ENCODE measurements around the gene CDK18.

The CDK18 gene

DNA sequence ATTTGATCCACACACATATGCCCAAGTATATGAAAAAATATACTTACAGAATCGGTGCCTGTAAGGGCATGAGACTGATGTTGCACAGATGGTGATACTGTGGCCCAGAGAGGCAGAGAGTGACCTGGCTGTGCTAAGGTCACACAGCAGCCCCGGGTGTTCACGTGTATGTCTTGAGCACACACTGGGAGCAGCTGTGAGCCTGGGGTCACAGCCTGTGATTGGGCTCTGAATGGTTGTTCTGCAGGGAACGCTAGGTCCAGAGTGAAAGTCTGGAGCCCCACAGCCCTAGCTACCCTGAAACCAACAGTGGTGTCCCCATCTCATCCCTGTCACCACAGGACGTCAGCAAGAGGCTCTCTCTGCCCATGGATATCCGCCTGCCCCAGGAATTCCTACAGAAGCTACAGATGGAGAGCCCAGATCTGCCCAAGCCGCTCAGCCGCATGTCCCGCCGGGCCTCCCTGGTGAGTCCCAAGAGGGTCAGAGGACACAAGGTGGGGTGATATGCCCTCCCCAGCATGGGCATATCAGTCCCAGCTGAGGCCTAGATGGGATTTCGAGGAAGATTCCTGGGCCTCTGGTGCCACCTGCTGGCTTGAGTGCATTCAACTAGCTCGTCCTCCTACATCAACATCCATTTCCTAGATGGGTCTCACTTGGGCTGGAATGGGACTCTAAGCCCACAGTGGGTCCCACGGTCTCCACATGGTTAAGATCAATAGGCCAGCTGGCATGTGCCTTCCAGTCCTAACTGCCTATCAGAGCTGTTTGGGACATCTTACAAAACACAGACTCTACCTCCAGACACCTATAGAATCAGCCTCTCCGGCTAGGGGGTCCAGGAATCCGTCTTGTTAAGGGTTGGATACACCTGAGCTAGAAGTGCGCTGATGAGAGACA lies 19.7 kb downstream of the CDK18 start:
- DNase-seq (ENCODE audit: low read depth): peak; percentile 52

DNA sequence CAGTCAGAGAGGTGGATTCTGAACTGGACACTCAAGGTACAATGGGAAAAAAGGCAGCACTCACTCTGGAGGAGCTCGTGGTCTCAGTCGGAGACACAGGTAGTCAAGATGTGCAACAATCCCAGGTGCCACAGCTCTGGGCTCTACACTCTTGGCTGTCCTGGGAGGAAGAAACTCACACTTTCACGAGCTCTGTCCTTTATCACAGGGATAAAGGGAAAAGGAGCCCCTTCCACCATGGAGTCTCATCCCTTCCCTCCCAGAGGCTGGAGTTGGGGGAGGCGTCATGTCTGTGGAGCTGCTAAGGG lies 20.3 kb downstream of the CDK18 start:
- DNase-seq (ENCODE audit: low read depth): no peak

DNA sequence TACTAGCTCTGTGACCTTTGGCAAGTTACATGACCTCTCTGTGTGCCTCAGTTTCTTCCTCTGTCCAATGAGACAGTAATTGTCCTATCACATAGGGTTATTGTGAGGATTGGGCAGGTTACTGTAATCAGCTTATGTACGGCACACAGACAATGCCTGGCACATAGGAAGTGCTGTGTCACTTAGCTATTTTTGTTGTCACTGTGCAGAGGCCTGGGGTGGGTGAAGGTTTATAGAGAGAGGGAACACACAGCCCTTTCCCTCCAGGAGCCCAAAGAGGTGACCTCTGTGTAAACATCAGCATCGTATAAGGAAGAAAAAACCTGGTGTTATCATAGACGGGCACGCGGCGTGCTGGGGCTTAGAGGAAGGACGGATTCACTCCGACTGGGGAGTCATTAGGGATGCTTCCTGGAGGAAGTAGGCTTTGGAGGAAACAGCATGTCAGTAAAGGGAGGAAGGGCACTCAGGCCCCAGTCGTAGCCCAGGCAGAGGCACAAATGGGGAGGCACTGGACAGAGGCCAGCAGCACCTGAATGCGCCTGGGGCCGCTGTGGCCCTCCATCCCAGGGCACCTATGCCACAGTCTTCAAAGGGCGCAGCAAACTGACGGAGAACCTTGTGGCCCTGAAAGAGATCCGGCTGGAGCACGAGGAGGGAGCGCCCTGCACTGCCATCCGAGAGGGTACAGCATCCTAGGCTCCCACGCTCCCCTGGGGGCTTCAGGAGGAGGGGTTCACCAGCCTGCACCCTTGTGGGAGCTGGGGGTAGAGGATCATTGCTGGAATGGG lies 21.2 kb downstream of the CDK18 start:
- no peak for DNase-seq (ENCODE audit: low read depth)

DNA sequence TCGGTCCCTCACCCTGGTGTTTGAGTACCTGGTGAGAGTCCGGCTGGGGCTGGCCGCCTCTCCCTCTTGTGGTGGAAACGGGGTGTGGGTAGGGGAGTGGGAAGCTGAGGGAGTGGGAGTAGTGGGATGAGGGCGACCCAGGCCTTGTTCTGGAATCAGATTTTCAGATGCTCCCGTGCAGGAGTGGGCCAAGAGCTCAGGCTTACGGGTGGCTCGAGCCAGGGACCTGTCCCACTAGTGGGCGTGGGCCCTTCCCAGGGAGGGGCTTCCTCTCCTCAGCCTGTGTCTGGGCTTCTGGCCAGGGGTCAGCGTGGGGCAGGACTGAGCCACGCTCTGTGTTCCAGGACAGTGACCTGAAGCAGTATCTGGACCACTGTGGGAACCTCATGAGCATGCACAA lies 22.0 kb downstream of the CDK18 start:
- no peak for DNase-seq (ENCODE audit: low read depth)

DNA sequence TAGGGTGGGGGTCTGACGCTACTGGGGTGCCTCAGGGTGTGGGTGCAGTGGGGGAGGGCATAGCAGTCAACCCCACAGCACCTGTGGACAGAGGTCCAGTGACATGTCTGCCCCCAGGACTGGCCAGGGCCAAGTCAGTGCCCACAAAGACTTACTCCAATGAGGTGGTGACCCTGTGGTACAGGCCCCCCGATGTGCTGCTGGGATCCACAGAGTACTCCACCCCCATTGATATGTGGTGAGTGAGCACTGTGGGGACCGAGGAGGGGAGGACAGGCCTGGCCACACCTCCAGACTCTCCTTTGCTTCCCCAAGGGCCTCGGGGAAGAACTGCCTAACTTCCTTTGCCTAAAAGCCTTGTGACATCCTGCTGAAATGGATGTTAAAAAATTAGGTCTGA lies 23.5 kb downstream of the CDK18 start:
- no peak for DNase-seq (ENCODE audit: low read depth)

DNA sequence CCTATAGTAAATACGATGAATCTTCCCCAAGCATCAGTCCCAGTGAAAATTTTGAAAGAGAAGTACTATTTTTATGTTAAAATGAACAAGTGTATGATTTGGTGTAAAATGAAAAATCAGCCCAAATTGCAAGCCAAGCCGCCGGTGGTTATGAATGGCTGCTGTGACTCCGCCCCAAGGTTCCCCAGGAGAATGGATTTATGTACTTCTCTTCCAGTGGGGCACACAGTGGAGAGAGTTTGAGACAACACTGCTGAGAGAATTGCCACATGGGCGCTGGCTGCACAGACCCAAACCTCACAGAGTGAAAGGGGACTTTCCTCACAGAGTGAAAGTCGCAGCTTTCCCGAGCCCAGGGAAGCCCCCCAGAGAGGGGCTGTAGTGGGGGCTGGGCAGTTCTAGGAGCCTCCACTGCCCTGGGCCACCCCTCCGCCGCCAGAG lies 24.0 kb downstream of the CDK18 start:
- DNase-seq (ENCODE audit: low read depth): no peak

DNA sequence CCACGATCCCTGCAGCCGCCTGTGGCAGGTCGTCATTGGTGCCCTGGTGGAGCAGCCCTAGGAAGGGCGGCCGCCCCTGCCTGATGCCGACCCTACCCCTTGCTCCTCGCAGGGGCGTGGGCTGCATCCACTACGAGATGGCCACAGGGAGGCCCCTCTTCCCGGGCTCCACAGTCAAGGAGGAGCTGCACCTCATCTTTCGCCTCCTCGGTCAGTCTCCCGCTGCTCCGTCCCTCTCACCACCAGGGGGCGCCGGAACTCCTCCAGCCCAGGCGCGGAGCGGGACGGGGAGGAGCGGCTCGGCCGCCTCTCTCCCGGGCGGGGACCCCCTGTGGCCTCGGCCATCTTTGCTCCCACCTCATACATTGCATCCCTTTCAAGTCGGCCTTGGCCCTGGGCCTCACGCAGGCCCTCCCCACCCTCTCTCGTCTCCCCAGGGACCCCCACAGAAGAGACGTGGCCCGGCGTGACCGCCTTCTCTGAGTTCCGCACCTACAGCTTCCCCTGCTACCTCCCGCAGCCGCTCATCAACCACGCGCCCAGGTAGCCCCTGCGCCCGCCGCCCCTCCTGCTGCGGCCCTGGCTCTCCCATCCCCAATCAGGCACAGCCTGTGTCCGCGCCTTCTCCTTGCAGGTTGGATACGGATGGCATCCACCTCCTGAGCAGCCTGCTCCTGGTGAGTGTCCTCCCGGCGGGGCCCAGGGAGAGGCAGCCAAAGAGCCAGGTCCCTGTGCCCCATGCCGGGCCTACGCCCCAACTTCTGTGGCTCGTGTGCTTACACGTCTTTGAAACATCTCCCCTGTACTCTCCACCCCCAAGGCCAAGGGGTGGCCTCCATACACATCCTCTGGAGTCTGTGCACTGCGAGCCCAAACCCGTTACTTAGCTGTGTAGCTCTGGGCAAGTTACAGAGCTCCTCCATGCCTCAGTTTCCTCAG lies 24.7 kb downstream of the CDK18 start:
- DNase-seq (ENCODE audit: low read depth): peak; percentile 78

DNA sequence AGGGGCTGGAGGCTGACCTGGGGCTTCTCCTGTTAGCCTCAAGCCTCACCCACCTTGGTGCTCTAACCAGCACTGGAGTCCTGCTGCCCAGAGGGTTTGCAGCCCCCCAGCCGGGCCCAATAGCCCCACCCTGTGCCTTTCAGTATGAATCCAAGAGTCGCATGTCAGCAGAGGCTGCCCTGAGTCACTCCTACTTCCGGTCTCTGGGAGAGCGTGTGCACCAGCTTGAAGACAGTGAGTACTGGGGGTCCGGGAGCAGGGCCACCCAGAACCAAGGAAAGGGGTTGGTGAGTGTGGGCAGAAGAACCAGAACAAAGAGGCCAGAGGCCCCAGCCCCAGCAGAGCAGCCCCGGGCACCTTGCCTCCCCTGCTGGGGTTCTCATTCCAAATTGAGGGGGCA lies 25.6 kb downstream of the CDK18 start:
- DNase-seq (ENCODE audit: low read depth): no peak

DNA sequence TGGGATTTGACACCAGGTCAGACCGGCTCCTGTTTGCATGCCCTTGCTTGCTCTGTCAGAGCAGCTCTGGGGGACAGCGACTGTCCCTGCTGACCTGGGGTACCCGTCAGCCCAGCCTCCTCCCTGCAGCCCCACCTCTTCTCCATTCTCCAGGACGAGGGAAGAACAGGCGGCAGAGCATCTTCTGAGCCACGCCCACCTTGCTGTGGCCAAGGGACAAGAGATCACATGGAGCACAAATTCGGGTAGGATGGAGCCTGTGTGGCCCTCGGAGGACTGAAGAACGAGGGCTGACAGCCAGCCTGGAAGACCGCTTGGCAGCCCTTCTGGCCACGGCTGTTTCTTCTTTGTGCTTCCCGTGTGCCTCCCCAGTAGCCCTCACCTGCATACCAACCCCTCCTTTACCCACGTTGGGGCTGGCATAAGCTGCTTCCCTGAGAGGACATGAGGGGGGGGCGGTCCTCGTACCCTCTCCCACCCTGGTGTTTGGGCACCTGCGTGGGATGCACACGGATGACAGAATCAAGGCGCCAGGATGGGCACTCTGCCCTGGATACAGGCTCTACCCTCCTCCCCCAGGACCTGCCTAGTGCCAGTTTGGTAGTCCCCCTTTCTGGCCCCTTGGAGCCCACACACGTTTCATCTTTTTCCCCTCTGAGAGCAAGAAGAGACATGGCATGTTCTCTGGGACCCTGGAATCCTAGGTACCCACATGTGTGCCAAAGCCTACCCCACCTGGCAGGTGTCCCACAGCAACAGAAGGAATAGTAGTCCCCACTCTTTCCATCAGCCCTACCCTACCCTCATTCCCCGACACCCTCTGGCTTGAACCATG lies 26.9 kb downstream of the CDK18 start:
- no peak for DNase-seq (ENCODE audit: low read depth)

DNA sequence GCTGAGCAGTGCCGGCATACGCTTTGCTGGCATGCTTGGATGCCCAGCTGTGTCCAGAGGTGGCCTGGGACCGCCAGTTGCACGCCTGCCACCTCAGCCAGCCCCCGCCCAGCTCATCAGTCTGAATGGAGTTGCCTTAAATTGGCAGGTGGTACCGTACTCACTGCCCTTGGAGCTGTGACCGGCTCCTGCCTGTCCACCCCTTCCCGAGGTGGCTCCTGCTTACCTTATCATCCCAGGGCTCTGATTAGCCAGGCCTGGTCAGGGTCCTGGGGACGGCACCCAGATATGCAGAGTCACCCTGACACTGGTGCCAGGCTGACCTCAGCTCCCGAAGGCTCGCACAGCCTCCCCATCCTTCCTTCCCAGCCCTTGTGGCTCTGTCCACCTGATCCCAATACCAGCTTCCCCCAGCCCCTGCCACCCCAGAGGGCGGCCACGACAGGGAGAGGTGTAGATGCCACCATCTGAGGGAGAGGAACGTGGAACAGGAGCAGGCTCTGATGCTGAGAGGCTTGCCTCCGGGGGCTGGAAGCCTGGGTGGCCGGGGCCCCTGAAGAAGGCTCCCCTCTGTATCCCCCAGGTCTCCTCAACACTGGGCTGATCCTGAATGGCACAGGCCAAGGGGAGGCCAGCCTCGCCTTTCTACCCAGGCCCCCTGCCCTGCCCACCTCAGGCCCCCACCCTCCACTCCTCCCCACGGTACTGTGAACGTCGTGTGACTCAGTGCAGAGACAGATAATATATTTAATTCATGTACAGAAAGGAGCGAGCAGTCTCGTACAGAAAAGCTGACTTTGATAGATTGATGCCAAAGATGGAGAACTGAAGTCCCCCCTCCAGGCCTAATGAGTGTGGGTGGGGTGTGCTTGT lies 27.8 kb downstream of the CDK18 start:
- DNase-seq (ENCODE audit: low read depth): no peak

DNA sequence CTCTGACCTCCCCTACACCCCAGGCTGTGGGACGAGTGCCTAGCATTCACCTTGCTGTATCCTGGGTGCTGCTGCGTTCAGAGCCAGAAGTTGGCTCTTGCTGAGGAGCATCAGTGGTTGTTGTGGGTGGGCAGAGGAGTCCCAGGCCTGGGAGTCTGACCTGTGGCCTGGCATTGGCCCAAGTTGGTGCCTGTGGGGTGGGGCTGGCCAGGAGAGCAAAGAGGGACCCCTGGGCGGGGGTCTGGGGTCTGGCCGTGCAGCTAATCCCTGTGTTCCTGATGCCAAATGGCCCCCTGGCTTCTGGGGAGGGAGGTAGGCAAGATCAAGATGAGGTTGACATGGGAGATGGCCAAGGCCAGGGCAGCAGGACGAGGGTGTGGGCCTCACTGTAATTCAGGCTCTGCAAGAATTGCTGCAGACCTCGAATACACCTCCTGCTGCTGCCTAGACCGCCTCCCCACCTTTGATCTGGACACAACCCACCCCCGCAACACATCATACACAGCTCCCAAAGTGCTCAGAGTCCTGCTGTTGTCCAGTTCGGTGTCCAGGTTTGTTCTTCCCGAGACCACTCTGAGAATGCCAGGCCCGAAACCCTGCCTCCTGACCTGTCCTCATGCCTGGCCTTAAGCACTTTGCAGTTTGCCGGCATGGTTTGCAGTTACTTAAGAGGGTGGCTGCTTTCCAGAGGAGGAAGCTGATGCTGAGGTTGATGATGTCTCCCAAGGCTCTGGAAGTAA lies 28.7 kb downstream of the CDK18 start:
- no peak for DNase-seq (ENCODE audit: low read depth)

DNA sequence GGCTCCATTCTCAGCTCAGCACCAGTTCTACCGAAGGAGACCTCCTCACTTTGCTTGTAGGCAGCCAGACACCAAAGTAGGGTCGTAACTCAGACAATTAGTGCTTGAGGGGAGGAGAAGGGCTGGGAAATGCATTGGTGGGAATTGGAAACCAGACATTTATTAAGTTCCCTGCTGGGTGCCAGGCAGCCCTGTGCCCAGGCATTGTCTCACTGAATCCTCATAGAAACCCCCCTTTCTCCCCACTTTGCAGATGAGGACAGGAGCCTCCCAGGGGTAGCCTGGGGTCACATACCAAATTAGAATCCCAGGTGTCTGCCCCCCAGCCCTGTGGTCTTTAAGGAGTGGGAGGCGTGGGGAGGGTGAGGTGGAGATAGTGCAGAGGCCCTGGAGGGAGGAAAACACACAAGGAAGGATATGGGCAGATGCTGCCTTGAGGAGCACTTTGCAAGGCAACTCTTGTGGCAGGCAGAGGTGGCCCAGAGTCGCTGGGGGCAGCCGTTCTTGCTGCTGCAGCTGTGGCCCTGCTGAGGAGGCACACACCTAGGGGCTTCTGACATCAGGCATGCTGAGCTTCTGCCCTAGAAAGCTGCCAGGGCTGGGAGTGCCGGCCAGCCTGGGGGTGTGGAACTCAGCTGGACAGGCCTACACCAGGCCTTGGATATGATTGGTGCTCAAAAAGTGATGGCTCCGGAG lies 29.4 kb downstream of the CDK18 start:
- no peak for DNase-seq (ENCODE audit: low read depth)

DNA sequence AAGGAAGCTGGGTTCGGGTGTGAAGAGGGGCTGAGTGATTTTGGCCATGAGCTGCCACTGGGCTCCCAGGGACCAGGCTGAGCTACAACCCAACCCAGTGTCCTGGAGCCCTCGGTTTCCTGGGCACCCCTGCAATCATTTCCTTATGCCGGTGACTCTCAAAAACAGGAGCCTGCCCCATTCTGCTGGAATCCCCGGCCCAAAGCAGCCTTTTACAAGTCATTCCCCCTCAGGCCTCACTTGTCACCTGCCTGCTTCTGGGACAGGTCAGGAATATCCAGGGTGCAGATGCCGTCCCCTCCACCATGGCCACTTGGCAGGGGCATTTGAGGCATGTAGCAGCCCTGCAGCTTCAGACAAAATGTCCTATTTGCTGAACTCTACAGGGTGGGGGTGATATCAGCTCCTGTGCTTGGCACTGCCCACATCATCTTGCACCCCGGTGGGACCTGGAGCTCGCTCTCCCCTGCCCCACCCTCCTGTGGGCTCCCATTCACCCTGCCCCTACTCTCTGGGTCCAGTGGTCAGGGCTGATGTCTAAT lies 30.0 kb downstream of the CDK18 start:
- no peak for DNase-seq (ENCODE audit: low read depth)

DNA sequence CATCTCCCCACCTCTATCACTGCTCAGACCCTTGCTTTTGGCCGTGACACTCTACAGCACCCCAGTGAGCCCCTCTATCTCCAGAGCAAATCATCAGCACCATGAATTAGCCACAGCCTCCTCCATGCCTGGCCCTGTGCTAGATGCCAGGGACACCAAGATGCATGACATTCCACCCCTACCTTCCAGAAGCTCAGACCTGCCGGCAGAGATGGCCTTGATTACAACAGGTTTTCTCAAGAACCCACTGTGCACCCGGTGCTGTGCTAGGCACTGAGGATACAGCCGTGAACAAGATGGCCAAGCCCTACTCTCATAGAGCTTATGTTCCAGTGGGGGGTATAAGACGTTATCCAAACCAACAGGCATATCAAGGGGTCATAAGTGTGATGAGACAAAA lies 30.6 kb downstream of the CDK18 start:
- no peak for DNase-seq (ENCODE audit: low read depth)

DNA sequence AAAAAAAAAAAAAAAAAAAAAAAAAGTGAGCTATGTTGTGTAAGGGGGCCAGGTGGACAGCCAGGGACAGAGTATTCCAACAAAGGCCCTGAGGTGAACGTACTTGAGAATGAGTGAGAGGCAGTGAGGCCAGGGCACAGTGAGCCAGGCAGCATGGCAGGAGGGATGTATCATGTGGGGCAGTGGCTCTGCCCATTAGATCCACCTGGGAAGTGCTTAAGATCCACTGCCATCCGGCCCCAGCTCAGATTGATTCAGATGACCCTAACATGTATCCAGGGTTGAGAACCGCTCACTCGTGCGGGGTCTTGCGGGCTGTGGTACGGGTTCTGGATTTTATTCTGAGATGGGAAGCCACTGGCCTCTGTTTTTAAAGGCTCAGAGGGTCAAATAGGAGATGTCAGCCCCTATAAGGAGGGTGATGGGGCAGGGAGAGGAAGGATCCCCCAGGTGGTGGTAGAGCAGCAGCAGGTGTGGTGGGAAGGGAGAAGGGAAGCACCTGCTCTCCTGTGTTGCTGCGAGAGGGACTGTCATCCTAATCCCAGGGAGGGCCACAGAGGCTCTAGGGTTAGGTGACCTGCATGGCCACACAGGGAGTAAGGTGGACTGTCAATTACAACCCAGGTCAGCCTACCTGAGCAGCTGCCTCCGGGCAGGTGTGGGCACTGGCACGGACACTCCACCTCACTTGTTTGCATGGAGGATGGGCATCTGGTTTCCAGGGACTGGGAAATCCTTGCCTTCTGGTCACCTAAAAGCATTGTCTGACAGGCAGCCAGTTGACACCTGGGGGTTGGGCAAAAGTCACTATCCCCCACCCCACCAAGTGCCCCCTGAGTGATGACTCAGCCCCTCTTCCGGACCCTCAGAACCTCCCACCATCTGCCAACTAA lies 31.6 kb downstream of the CDK18 start:
- no peak for DNase-seq (ENCODE audit: low read depth)

DNA sequence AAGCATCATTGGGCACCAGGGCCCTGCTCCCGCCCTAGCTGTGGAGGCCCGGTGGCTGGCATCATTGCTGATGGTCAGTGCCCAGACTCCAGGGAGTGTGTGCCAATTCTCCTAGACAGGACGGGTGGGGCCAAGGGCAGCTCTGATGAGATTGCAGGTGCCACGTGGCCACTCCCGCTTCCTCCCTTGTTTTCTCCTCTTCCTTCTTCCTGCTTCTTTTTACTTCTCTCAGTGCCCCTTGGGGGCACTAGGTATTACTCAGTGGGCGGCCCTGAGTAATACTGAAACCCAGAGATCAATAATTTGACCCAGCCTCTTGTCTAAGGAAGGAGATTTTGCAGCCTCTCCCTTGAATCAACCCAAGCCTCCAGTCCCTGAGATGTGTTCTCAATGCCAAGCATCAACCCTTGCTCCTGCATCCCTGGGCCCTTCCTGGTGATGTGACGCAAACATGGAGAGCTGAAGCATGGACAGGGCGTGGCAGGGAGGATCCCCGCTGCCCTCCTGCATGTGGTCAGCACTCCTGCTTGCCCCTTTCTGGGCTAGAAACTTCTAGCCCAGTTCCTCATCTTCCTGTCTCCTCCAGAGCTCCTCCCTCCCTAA lies 32.4 kb downstream of the CDK18 start:
- no peak for DNase-seq (ENCODE audit: low read depth)

DNA sequence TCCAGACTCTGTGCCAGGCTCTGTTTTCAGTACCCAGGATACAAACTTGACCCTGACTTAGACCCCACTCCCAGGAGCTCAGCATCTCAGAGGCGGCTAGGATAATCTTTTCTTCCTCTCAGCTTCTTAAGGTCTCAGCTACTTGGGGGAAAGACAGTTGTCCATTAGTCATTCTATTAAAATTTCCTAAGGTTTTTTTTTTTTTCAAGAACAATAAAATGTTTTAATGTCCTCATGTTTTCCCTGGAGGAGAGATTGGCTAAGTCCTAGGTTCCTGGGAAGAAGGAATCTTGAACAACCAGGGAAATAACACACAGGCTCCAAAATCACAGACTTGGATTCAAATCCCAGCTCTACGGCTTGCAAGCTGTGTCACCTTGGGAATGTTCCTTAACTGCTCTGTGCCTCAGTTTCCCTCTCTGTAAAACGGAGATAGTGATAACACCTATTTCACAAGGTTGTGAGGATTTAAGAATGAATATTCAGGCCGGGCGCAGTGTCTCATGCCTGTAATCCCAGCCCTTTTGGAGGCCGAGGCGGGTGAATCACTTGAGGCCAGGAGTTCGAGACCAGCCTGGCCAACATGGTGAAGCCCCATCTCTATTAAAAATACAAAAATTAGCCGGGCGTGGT lies 33.0 kb downstream of the CDK18 start:
- no peak for DNase-seq (ENCODE audit: low read depth)
